NK-92 treated with Interleukin-12 subunit alpha and Interleukin-12 subunit beta, amount 100 ng/mL, for 24 hours (cell line): ENCODE results near the gene POU3F3.
A peak's percentile ranks its signal among the peaks of the same experiment; 100 is the strongest.

Source experiments
- DNase-seq: peaks from one replicate; lab custom pipeline; 2025; lab: John Stamatoyannopoulos, UW

Gene POU3F3

DNA sequence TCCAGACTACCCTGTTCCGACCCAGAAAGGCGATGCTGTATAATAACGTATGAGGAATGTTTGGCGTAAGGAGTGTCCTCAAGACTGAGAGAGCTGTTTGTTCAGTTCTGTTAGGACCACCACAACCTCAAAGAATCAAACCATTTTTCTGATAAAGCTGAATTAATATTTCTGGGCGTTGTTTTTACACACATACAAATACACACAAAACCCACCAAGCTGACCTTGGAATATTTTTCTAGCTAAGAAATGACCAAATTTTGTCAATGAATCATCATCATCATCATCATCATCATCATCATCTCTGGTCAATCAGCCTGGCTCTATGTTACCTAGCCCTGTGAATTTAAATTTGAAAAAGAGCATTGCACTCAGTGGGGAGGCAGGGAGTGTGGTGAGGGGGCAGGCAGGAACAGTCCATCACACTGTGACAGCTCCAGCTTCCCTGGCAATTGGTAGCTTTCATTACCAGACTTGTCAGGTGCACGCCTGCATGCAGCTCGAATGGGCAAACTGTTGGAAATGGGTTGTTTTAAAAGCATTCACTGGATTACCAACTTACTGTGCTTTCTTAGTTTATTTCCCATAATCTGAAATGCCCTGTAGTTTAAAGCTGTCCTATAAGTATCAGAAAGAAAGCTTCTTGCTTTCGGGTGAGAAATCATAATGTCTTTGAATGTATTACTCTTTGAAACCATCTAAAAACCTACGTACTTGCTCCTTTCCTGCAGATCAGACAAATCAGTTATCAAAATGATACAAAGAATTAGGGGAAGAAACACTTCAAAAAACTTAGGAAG, 6.9 kb upstream of the POU3F3 start:
- DNase-seq, result no peak

- no peak for DNase-seq
These were observed 6.2 kb upstream of the POU3F3 start for GRCh38 chr2:104847586-104848160.

DNA sequence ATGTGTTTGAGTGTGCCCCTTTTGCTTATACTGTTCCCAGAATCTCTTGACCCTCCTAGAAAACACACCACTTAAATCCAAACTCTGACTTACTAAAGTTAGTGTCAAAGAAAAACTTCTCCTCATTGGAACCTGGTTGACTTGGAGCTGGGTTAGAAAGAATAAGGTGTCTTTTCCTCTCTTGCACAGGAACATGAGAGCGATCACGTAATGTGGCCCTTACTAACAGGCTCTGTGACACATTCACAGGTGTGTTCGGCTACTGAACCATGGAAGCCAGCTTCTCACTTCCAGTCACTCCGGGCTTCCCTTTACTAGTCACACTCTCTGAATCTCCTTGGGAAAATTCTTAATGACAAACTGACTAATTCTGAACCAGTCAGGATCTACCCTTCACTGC, 5.4 kb upstream of the POU3F3 start:
- DNase-seq, result no peak

DNA sequence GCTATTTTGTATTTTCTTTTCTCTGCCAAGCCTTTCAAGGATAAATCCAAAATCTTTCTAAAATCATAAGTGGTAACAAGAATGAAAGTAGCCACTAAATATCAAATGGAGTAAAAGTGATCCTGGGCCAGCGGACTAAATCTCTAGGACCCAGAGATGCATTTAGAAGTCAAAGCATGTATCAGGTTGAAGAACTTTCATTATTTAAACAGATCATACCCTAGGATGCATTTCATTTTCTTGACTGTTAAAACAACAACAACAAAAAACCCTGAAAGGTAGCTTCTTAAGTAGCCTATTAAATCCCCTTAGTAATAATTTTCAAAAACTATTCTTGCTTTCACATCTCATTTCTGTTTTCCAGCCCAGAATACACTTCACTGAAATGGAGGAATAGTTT, 4.8 kb upstream of the POU3F3 start:
- no peak for DNase-seq

GRCh38 chr2:104849618-104850141, 4.2 kb upstream of the POU3F3 start:
- peak; percentile 30 for DNase-seq

DNA sequence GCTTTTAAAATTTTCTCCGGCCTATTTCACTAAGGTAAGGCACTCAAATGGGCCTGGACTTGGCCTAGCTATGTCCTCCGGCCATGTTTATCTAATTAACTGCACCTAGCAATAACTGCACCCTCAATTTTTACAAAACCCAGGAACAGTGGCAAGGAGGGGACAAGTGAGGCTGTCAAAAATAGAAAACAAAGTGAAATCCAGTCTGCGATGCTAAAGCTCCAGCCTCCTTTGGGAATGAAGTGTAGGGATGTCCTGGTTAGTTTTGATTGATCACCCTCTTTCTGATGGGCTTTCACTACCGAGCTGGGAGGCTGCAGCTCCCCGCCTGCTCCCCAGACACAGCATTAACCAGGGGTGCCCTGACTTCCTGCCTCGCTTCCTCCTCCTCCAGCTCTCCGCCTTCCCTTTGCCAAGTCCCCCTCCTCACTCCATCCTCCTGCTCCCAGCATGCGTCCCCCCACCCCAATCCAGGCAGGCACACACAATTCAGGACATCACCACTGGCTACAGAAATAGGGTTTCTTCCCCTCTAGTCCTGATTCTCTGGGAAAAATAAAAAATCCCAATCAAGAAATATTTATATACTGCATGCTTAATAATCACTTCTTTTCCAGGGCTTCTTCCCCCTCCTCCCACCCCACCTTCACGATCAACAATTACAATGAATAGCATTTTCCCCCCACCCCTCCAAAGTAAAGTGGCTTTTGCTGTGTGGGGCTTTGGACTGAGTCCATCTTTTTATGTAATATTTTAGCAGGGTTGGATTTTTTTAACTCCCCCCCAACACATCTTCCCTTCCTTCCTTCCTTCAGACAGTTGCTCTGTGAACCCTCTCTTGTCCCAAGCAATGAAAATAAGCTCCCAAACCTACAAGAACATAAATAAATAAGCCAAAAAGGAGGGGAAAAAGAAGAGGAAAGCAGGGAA, 3.3 kb upstream of the POU3F3 start:
- DNase-seq, result no peak

- DNase-seq, result no peak
These were observed 2.4 kb upstream of the POU3F3 start for GRCh38 chr2:104851291-104852089.

- no peak for DNase-seq
These were observed 1.7 kb upstream of the POU3F3 start for GRCh38 chr2:104852090-104852666.

DNA sequence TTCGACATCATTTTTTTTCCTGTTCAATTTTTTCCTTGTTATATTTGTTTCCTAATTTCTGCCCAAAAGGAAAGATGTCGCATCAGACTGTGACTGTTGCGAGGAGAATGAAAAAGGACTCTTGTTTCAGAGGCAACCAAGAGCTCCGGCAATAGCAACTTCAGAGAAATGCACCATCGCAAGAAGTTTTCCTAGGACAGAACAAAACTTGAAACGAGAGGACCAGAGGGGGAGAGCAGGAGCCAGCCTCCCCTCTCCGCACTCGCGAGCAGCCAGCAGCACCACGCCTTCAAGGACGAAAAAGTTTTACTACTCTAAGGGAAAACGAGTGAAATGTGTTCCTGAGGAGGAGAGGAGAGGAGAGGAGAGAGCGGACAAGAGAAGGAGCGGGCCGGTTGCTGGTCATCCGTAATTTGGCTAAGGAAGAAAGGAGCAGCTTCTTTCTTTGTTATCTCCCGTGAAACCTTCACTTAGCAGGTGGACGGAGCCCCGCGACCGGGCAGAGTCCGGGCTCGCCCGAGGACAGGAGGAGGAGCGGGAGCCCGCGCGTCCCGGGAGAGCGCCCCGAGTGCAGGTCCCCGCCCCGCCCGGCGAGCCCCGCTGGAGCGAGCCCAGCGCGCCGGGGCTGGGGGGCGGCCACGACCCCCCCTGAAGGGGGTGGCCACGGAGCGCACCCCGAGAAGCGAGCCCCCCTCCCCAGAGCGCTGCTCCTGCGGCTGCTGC, 744 bp downstream of the POU3F3 start:
- DNase-seq, result no peak

GRCh38 chr2:104855221-104856085, 1.5 kb downstream of the POU3F3 start:
- DNase-seq, result no peak

DNA sequence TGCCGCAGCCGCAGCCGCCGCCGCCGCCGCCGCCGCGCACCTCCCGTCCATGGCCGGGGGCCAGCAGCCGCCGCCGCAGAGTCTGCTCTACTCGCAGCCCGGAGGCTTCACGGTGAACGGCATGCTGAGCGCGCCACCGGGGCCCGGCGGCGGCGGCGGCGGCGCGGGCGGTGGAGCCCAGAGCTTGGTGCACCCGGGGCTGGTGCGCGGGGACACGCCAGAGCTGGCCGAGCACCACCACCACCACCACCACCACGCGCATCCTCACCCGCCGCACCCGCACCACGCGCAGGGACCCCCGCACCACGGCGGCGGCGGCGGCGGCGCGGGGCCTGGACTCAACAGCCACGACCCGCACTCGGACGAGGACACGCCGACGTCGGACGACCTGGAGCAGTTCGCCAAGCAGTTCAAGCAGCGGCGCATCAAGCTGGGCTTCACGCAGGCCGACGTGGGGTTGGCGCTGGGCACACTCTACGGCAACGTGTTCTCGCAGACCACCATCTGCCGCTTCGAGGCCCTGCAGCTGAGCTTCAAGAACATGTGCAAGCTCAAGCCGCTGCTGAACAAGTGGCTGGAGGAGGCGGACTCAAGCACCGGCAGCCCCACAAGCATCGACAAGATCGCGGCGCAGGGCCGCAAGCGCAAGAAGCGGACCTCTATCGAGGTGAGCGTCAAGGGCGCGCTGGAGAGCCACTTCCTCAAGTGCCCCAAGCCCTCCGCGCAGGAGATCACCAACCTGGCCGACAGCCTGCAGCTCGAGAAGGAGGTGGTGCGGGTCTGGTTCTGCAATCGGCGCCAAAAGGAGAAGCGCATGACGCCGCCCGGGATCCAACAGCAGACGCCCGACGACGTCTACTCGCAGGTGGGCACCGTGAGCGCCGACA, 2.4 kb downstream of the POU3F3 start:
- no peak for DNase-seq

GRCh38 chr2:104856973-104857261, 3.0 kb downstream of the POU3F3 start:
- no peak for DNase-seq

DNA sequence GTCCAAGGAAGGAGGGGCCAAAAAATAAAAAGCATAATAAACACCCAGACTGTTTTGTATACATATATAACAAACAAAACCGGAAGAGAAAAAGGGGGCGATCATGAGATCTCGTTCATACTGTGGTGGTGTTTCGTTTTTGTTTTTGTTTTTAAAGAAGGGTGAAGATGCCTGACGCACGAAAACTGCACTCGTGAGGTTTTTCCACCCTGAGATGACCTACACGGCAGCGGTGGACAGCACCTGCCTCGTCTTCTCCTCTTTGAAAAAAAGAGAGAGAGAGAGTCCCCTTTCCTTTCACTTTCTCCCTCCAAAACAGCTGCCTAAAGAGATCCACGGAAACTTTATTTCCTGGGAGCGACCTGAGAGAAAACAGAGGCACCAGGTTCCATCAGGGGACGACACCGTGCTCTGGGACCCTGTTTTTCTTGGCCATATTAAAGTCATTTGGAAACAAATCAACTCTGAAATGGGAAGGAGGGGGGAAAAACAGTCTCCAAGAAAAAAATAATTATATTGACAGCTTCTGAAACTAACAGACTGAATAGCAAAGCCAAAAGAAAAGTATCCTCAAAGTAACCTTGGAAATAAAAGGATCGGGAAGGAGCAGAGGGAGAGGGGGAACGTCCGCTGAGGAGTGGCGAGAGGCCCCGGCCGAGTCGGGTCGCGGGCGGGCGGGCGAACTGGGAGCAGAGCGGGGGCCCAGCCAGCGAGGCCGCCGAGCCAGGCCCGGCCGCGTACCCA, 3.5 kb downstream of the POU3F3 start:
- no peak for DNase-seq

DNA sequence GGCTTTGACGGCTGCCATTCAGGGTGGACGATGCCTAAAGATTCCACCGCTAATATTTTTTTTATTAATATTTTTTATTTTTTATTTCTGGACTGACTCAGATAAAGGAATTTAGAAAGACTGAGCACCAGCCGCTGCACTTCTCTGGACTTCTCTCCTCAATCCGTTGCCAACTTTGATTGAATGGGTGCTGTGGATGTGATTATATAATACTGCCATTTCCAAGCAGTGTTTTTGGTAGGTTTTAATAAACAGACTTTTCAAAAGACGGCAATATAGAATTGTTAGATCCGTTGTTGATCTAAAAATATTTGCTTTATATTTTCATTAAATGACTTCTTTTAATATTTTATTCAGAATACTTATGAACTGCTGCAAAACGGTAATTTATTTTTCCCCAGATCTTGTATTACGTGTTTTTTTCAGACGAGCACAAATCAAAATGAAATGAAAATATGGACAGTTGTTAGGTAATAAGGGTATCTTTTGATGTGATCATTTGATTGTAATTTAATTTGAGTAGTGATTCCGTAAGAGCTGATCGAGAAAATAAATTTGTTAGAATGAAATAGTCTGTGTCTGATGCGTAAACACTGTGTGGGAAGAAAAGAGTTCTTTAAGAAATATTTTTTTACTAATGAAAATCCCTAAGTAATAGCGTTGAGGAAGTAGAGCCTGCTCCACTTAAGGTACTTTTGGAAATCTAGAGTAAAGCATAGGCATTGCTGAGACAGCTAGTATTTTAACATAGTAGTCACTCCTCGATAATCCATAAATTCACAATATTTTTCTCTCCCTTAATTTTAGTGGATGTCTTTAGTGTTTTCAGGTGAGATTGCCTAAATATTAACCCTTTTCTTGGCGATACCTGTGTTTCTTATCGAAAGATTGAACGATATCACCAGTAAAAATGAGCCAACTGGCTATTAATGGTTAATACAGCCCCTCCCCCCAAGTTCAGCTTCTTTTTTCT, 4.4 kb downstream of the POU3F3 start:
- DNase-seq, result no peak

- DNase-seq, result no peak
These were observed 5.4 kb downstream of the POU3F3 start for GRCh38 chr2:104859291-104859765.

- no peak for DNase-seq
These were observed 6.0 kb downstream of the POU3F3 start for GRCh38 chr2:104859766-104860450.
